Activated naive CD4-positive, alpha-beta T cell (primary cell): ENCODE results near the gene MPZL3.

Experiments
- DNase-seq, 4 experiments: peaks; one replicate each; lab custom pipeline; 2025; lab: John Stamatoyannopoulos, UW

MPZL3 gene, protein sequence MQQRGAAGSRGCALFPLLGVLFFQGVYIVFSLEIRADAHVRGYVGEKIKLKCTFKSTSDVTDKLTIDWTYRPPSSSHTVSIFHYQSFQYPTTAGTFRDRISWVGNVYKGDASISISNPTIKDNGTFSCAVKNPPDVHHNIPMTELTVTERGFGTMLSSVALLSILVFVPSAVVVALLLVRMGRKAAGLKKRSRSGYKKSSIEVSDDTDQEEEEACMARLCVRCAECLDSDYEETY

DNA sequence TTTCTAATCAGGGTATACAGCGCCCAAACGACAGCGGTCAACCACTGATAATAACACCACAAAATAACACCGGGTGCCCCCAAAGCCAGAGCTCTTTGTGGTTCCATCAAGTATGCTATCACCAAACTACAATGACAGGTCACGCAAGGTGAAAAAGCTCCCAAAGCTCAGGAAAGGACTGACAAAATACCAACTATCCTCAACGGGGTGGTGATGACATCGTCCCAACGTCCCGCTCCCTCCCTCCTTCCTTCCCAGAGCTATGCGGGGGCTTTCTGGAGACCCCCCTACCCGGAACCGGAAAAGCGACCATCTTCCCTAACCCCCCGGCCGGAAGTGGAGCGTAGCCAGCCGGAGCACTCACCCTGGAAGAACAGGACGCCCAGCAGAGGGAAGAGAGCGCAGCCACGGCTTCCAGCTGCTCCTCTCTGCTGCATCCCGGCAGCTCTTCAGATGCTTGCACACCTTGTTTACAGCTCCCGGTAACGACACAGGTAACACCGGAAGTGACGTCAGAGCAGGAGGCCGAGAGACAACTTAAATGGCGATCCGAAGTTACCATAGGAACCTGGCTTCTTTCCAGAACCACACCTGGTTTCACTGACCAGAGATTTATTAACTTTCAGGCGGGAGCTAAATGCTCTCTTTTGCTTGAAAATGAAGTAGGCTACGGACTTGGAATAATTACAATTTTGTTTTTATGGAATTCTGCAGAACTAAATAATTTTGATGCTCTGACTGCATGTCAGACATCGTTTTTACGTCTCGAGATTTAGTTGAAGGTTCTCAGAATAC lies at the start of gene MPZL3:
Gene MPZL3 (minus strand): TSS at position 508 of the 795 bp plus-strand sequence. CDS start 71 bp downstream, at position 437.
- DNase-seq = peak; percentile 40 to 61 (median 52)

DNA sequence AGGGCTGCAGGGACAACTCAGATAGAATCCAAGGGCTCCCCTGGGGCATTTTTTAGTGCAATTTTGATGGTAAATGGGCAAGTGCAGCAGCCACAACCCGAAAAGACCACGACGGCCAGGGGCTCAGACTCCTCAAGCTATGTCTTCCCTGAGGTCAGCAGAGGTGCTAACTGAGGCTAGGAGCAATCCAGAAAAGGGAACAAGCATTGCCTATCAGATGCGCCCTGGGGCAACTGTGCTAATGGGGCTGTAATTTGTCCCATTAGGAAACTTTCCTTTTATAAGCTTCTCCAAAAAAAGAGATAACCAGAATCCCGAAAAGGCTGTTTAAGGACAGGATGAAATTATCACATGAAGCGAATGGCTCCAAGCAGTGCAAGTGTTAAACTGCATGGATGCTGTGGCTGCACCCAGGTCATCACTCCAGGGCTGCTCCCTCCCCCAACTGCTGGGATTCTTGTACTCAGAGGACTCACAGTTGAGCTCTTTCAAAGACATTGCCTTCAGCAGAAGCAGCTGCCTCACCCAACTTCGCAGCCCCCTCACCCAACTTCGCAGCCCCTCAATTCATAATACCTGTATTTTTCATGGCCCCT lies 49.5 kb upstream of the MPZL3 start:
- no peak for DNase-seq

DNA sequence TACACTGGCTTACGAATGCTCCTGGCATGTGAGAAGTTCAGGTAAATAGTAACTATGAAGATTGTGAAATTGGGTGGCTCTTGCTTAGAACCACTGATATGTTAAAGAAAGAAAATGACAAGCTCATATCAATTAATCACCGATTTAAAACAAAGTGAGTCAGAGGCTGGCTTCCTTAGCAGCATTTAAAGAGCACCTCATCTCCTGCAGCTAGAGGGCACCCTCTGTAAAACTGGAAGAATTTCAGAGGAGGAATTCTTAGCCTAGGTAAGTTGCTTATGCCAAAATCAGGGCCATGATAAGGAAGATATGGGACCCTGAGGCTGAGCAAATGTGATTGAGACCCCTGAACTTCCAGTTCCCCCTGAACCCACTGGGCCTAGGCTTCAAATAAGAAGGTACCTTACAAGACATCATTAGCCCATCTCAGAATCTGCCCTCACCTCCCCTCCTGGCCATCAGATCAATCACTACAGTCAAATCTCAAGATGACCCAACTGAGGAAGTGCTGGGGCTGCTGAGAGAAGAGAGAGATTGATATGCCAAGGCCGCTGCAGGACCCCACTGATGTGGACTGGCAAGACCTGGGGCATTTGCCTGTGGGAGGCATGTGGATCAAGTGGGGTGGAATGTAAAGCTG lies 43.8 kb upstream of the MPZL3 start:
- DNase-seq = no peak

DNA sequence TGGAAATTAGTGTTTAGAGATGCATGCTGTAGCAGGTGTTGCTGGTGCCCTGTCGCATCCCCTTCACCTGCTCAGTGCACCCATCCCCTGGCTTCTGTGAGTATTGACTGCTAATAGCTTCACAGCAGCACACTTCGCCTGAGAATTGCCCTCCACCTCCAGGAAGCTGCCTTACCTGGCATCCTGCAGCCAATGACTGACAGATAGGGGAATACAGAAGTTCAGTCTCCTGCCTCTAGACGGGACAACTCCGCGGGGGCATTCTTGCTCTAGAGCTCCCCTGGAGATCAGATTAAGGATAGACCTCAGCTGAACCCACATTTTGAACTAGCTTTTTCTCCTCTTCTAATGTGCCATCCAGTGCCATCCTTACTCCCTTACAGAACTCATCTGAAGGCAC lies 43.0 kb upstream of the MPZL3 start:
- DNase-seq = no peak

DNA sequence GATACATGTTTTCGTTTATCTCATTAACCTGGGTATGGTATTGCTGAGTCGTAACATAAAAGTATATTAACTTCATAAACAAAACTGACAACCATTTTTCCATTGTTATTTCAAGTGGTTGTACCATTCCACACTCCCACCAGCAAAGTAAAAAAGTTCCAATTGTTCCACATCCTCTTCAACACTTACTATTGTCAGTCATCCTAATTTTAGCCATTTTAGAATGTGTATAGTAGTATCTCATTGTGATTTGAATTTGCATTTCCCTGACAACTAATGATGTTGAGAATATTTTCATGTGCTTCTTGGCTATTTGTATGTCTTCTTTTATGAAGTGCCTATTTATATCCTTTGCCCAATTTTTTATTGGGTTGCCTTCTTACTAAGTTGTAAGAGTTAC lies 41.9 kb upstream of the MPZL3 start:
- no peak for DNase-seq

DNA sequence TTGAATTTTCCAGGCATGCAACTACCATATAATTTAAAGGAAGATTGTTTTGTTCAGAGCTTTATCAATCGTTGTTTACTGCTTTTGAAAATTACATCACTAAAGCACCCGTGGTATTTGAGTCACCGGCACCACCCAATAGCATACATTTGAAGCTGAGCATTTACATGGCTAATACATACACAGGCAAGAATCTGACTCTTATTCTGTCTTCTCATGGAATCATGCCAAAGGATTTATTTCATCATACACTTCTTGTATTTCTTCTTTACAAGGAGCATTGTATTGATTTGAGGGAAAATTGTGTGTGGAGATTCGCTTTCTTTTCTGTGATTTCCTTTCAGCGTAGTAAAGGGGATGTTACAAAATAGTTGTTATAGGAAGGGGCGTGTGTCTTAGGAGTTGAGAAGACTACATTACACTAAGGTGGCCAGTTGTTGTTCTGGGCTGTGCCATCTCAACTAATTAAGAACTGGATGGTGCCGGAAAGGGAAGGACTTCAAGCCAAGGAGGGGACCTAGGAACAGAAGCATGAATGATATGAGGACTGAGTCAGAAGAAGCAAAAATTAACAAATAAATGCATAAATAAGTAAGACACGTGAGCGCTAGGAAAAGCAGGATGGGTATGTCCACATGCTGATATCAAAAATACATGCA lies 39.4 kb upstream of the MPZL3 start:
- DNase-seq = no peak

DNA sequence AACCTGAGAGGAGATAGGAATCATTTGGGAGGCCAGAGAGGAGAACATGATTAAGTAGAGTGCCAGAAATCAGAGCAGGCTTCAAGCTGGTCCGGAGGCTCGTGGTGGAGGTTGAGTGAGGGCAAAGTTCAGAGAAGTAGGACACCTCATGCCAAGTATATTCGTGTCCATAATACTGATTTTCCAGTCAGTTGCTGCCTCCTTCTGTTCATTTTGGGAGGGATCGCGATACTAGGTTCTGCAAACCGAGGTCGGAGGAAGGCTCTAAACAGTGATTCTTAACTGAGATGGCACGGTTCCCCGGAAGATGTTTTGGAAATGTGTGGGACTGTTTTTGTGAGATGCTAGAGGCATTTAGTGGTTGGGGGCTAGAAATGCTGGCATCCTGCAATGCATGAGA lies 38.8 kb upstream of the MPZL3 start:
- no peak for DNase-seq

DNA sequence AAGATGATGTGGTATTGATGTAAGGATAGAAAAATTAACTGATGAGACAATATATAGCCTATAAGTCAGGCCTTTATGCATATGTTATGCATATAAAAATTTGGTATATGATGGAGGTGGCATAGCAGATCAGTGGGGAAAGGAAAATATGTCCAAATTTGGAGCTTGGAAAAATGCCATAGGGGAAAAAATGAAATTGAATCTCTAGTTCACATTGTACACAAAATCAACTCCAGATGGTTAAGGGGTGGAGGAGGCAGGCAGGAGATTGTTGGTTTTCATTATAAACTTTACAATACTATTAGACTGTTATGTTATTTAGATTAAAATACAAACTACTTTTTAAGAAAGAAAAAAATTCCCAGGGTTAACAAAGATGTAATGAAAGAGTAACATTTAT lies 37.2 kb upstream of the MPZL3 start:
- no peak for DNase-seq

DNA sequence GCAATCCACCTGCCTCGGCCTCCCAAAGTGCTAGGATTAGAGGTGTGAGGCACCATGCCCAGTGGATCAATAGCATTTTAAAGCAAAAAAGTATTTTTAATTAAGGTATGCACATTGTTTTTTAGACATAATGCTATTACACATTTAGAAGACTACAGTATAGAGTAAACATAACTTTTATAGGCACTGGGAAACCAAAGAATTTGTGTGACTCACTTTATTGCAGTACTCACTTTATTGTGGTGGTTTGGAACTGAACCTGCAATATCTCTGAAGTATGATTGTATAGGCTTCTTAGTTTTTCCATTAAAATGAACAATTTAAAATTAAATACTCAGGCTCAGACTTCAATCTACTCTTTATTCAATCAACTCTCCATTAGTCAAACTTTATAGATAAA lies 34.8 kb upstream of the MPZL3 start:
- no peak for DNase-seq

DNA sequence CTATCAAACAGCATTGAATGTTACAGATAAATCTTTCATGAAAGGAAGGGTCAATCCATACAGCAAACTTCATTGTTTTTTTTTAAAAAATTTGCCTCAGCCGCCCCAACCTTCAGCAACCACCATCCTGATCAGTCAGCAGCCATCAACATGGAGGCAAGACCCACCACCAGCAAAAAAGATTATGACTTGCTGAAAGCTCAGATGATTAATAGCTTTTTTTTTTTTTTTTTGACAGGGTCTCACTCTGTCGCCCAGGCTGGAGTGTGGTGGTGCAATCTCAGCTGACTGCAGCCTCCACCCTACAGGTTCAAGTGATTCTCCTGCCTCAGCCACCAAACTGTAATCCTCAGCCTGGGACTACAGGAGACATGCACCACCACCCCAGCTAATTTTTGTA lies 34.4 kb upstream of the MPZL3 start:
- no peak for DNase-seq

DNA sequence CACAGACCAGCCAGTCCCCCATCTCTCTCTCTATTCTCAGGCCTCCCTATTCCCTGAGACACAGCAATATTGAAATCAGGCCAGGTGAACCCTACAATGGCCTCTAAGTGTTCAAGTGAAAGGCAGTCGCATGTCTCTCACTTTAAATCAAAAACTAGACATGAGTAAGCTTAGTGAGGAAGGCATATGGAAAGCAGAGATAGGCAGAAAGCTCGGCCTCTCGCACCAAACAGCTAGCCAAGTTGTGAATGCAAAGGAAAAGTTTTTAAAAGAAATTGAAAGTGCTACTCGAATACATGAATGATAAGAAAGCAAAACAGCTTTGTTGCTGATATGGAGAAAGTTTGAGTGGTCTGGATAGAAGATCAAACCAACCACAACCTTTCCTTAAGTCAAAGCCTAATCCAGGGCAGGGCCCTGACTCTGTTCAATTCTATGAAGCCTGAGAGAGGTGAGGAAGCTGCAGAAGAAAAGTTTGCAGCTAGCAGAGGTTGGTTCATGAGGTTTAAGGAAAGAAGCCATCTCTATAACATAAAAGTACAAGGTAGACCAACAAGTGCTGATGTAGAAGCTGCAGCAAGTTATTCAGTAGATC lies 31.7 kb upstream of the MPZL3 start:
- no peak for DNase-seq

DNA sequence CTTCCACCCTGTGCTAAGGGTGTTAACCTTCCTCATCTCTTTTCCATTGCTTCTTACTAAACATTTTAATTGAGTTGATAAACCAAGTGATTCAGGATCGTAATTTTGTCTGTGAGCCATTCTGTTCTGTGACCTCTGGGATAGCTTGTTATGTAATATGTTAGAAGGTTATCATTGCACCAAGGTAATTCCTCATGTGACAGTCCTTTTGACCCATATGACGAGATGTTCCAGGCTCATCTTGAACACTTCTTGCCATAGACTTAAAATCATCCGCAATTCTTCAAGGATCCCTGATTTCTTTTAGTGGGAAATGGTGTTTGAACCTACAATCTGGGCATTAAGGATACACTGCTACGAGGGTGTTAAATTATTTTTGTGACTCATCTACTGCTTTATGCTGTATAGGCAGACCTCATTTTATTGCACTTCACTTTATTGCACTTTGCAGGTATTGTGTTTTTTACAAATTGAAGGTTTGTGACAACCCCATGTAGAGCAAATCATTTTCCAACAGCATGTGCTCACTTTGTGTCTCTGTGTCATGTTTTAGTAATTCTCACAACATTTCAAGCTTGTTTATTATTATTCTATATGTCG lies 31.0 kb upstream of the MPZL3 start:
- DNase-seq = no peak

DNA sequence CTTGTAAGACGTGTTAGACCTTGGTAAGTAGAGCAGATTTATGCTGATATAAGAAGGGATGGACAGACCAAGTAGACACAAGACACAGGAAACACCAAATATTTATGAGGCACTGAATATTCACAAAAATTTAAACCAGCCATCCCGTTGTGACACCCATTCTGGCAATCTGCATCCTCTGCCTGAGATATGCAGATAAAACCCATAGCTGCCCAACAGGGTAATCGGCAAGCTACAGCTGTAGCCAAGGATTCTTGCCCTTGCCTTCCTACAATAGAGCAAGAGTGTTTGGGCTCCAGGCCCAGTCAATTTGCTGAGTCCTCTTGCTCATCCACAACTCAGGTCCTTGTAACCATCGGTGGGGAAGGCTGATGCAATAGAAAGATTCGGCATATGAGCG lies 30.4 kb upstream of the MPZL3 start:
- DNase-seq = no peak

DNA sequence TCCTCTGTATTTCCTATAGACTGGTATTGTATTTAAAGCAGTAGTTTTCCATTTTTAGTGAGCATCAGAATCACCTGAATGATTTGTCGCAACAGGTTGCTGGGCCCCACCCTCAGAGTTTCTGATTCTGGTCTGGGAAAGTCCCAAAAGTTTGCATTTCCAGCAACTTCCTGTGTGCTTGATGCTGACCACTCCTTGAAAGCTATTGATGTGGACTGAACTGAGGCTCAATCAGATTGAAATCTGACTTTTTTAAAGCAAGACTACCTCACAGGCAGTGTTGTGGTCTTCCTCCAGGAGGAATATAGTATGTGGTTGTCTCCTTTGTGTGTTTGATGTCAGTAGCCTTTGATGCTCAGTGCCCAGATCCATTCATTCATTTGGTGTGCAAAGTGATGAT lies 29.1 kb upstream of the MPZL3 start:
- no peak for DNase-seq

DNA sequence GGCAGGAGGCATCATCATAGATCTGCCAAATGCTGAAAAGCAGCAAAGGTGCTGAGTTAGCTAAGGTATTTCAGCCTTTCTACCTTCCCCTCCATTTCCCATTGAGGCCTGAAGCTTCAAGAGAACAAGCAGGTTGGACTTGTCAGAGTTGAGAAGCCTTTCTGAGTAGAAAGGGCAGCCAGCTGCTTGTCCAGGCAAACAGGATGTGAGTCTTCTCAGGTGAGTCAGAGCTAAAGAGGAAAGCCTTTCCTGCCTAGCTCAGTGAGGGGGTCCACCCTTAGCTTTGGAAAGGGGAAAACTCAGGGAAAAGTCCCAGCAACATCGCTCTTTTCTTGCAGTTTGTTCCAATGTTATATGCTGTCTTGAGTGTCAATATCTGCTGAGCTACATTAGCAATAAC lies 25.1 kb upstream of the MPZL3 start:
- no peak for DNase-seq

DNA sequence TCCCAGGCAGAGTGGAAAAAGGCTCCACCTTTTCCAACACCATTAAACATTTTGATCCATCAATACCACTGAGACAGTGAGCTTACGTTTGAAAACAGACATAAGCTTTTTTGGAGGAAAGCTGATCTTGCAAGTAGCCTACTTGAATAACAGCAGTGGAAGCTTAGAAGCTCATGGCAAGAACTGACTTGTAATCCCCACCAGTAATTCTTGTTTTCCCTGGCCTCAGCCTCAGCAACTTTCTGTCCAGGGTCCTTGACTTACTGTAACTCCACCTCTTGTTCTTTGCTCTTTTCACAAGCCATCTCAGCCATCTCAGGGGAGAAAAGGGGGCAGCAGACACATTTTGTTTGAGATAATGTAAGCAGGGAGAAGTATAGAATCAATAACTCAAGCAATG lies 24.3 kb upstream of the MPZL3 start:
- no peak for DNase-seq

DNA sequence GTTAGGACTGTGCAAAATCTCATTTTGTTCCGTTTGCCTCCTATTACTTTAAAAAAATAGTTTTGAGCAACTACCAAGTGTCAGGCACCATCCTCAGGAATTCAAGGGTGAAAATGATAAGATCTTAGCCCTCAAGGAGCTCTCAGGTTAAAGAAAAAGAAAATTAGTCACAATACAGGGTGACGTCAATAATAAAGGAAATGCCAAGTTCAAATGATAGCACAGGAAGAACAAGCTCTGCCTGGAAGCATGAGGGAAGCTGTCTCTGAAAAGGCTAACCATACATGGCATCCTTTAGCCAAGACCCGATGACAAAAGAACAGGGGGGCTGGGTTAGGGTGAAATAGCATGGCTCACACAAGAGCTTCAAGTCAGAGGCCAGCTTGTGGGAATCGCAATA lies 23.0 kb upstream of the MPZL3 start:
- DNase-seq = no peak

DNA sequence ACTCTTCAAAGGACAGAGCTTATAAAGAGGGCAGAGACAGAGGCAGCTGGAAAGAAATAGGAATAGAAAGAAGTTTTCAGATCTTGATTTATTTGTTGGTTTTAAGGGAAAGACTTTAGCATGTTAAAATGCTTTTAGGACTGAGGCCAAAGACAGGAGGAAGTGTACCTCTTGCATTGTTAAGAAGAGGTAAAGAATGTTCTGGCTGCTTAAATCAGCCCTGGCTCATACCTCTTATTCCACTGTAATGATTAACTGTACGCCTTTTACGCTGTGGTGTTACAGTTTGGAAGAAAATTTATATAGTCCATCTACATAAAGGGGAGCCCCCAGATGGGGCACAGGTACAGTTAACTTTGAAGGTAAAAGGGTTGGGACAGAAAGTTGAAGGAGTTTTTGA lies 22.0 kb upstream of the MPZL3 start:
- no peak for DNase-seq

DNA sequence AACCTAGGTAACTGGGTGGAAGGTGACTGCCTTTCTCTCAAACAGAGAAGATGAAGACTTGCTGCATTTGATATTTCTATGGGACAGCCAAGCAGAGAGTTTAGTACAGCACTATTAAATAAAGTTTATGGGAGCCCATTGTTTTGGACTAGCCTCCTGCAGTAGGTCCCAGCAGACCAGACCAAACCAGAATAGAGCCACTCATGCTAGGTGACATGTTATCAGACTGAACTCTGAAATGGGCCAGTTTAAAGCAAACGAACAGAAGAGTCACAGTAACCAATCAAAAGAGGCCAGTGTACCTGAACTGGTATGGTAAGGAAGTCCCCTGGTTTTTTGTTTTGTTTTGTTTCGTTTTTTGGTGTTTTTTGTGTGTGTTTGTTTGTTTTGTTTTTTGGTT lies 19.8 kb upstream of the MPZL3 start:
- no peak for DNase-seq

DNA sequence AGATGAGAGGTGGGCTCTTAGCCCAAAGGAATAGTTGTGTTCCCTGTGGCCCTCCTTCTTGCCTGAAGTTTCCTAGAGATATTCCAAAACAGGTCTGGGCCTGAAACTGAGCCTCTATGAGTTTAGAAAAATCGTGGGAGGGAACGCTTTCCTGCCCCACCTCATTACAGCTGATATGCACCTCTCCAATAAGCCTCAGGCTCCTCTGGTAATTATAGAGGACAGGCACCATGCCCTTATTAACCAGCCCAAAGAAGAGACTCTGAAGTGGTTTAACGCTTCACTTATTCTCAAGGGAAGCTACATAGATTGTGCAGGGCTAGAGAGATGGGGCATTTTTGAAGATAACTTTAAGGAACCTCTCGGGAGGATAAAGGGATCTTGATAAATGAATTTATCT lies 15.3 kb upstream of the MPZL3 start:
- DNase-seq = no peak

DNA sequence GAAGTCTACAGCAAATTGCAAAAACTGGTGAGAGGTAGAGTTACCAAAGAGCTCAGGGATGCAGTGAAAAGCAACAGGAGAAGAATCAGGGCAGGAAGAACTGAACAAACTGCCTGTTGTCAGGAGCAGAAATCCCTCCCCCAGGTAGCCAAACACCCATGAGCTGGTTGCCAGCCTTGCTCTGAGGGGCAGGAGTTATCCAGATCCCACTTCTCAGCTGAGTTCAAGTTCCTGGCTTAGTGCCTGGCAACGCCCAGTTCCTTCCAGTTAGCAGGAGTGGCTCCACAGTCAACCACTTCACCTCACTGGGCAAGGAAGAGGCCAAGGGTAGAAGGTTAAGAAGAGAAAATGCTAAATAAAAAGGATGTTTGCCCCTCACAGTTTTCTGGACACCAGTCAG lies 13.8 kb upstream of the MPZL3 start:
- no peak for DNase-seq
